NCI-H2107 treated with DMSO at 0.1 percent for 48 hours (cell line): Measurements from ENCODE around the gene ABCG1.

Experiments used
- DNase-seq: peaks from one replicate; lab custom pipeline; 2025; ENCODE audit not compliant: unreplicated experiment; lab: John Stamatoyannopoulos, UW

Gene ABCG1

GRCh38 chr21:42191696-42192595, 27.0 kb upstream of the ABCG1 start:
- peak; percentile 22 for DNase-seq

- DNase-seq = peak; percentile 8
Observed at GRCh38 chr21:42193131-42193671, 25.7 kb upstream of the ABCG1 start.

GRCh38 chr21:42193721-42194120, 25.2 kb upstream of the ABCG1 start:
- no peak for DNase-seq

GRCh38 chr21:42194863-42195262, 24.1 kb upstream of the ABCG1 start:
- DNase-seq = no peak

- DNase-seq = no peak
Observed at GRCh38 chr21:42195378-42196031, 23.4 kb upstream of the ABCG1 start.

- DNase-seq = no peak
Observed at GRCh38 chr21:42198929-42199867, 19.7 kb upstream of the ABCG1 start.

GRCh38 chr21:42199868-42200463, 19.0 kb upstream of the ABCG1 start:
- DNase-seq = no peak

GRCh38 chr21:42200906-42201614, 17.9 kb upstream of the ABCG1 start:
- no peak for DNase-seq

GRCh38 chr21:42201615-42202161, 17.3 kb upstream of the ABCG1 start:
- no peak for DNase-seq

GRCh38 chr21:42202321-42202720, 16.6 kb upstream of the ABCG1 start:
- no peak for DNase-seq

- DNase-seq = no peak
Observed at GRCh38 chr21:42203321-42203720, 15.6 kb upstream of the ABCG1 start.

GRCh38 chr21:42203936-42204335, 15.0 kb upstream of the ABCG1 start:
- DNase-seq = no peak

- no peak for DNase-seq
Observed at GRCh38 chr21:42207426-42207825, 11.5 kb upstream of the ABCG1 start.

GRCh38 chr21:42208036-42208435, 10.9 kb upstream of the ABCG1 start:
- no peak for DNase-seq

GRCh38 chr21:42208801-42209490, 10.0 kb upstream of the ABCG1 start:
- DNase-seq = no peak

GRCh38 chr21:42209801-42210479, 9.0 kb upstream of the ABCG1 start:
- no peak for DNase-seq

- no peak for DNase-seq
Observed at GRCh38 chr21:42212266-42212665, 6.7 kb upstream of the ABCG1 start.

- DNase-seq = no peak
Observed at GRCh38 chr21:42213082-42213774, 5.7 kb upstream of the ABCG1 start.
